ENCODE data around the gene WDR46. TPM values are rescaled to one million over a fixed set of nuclear protein-coding genes. Genes with fewer than 3 reads are reported as not detected.

Gene WDR46
- total and polyA plus RNA-seq, 2 experiments from 2014 or later: 71.4 to 104 TPM

DNA sequence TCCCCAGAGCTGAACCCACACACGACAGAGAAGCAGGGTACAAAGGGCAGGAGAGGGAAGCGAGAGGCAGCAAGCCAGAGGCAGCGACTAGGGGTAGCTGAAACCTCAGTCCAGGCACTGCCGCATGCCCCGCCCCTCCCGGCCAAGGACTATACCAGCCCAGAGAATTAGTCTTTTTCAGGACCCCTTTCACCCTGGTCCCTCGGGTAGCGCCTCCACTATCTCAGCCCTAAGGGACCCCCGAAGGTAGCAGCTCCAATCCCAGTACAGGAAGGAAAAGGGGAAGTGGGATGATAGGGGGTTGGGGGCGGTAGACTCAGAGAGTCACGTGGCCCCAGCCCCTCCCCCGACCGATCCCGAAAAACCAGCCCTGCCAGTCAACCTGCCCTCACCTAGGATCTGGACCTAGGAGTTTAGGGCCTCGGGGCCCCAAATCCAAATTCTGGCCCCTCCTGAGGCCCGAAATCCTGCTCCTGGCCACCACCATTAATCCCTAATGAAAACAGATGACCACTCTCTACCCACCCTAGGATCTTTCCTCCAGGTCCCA, 8.4 kb upstream of the WDR46 start:
- peak overlapping the region; percentile 97 for H3K4me3 Mint-ChIP-seq
- Histone ChIP-seq H3K4me3 (peak overlapping the region; percentile 100), H3K9me2 (ENCODE audit: insufficient read depth) (no peaks in the 10 kb centered on the region), H3F3A (replicated peaks; ENCODE audit: low read depth) (peaks cover 19% of the 10 kb centered on the region; the same call in 1 of the 2 replicates), H3K79me2 (replicated peaks; ENCODE audit: insufficient read depth) (peaks cover 29% of the 10 kb centered on the region), H4K20me1 (replicated peaks; ENCODE audit: insufficient read depth) (peaks cover 13% of the 10 kb centered on the region; the same call in 1 of the 2 replicates), H3K4me1 (ENCODE audit: insufficient read depth) (no peaks in the 10 kb centered on the region), H3K27ac (ENCODE audit: low read depth) (peak overlapping the region; percentile 78), H2AFZ (peak overlapping the region; percentile 93), H3K4me2 (peak overlapping the region; percentile 99), H3K27me3 (ENCODE audit: insufficient read depth) (no peaks in the 10 kb centered on the region), H3K36me3 (ENCODE audit: insufficient read depth) (no peaks in the 10 kb centered on the region)
- peak; percentile 61 for TF ChIP-seq POLR2AphosphoS5 (IDR thresholded peaks at IDR 0.05; ENCODE audit: low read depth)
- TF ChIP-seq, protein P1, sequence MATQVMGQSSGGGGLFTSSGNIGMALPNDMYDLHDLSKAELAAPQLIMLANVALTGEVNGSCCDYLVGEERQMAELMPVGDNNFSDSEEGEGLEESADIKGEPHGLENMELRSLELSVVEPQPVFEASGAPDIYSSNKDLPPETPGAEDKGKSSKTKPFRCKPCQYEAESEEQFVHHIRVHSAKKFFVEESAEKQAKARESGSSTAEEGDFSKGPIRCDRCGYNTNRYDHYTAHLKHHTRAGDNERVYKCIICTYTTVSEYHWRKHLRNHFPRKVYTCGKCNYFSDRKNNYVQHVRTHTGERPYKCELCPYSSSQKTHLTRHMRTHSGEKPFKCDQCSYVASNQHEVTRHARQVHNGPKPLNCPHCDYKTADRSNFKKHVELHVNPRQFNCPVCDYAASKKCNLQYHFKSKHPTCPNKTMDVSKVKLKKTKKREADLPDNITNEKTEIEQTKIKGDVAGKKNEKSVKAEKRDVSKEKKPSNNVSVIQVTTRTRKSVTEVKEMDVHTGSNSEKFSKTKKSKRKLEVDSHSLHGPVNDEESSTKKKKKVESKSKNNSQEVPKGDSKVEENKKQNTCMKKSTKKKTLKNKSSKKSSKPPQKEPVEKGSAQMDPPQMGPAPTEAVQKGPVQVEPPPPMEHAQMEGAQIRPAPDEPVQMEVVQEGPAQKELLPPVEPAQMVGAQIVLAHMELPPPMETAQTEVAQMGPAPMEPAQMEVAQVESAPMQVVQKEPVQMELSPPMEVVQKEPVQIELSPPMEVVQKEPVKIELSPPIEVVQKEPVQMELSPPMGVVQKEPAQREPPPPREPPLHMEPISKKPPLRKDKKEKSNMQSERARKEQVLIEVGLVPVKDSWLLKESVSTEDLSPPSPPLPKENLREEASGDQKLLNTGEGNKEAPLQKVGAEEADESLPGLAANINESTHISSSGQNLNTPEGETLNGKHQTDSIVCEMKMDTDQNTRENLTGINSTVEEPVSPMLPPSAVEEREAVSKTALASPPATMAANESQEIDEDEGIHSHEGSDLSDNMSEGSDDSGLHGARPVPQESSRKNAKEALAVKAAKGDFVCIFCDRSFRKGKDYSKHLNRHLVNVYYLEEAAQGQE (IDR thresholded peaks at IDR 0.05; ENCODE audit: unreplicated experiment): no peak
- peak overlapping the region; percentile 98 for H3K27ac Mint-ChIP-seq
- DNase-seq (ENCODE audit: low spot score) (peak; percentile 90), ATAC-seq (peak; percentile 53)
- H3K9me3 Mint-ChIP-seq: no peaks in the 10 kb centered on the region
- H3K4me1 Mint-ChIP-seq: peaks cover 25% of the 10 kb centered on the region
- H3K36me3 Mint-ChIP-seq (ENCODE audit: low read depth): peaks cover 25% of the 10 kb centered on the region
- peaks cover 23% of the 10 kb centered on the region for H3K27me3 Mint-ChIP-seq (ENCODE audit: insufficient read depth, low read depth, poor library complexity)

DNA sequence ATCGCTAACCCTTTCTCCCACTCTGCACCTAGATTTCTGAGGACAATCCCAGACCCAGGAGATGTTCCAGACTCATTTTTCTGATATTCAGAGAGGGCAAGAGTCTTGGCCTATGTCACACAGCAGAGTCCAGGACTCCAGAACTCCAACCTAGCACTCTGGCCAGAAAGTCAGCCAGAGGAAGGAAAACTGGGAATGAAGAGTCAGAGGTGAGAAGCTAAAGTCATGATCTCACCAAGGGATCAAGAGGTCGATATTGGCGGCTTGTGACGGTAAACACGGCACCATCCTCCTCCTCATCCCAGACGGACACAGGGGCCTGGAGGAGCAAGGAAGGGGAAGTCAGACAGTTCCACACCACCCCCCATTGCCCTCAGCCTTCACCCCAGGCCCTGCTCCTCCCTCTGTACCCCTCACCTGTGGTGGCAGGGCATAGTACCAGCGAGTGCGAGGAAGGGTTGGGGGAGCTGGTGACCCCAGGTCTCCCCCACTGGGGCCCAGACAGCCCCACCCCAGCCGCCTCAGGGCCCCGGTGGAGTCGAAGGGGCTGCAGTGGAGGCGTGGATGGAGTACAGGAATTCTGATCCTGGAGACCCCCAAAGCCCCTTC, 7.9 kb upstream of the WDR46 start:
- Histone ChIP-seq H3K36me3 (ENCODE audit: insufficient read depth) (no peaks in the 10 kb centered on the region), H3K4me2 (peak overlapping the region; percentile 99), H3K27ac (ENCODE audit: low read depth) (peak overlapping the region; percentile 78), H3K9me2 (ENCODE audit: insufficient read depth) (no peaks in the 10 kb centered on the region), H3K4me3 (peak overlapping the region; percentile 100), H3F3A (replicated peaks; ENCODE audit: low read depth) (peaks cover 19% of the 10 kb centered on the region; the same call in 1 of the 2 replicates), H3K79me2 (replicated peaks; ENCODE audit: insufficient read depth) (peaks cover 23% of the 10 kb centered on the region), H3K4me1 (ENCODE audit: insufficient read depth) (no peaks in the 10 kb centered on the region), H2AFZ (no peak overlapping the region), H4K20me1 (replicated peaks; ENCODE audit: insufficient read depth) (peaks cover 13% of the 10 kb centered on the region; the same call in 1 of the 2 replicates), H3K27me3 (ENCODE audit: insufficient read depth) (no peaks in the 10 kb centered on the region)
- peaks cover 23% of the 10 kb centered on the region for H3K27me3 Mint-ChIP-seq (ENCODE audit: insufficient read depth, low read depth, poor library complexity)
- no peak for DNase-seq (ENCODE audit: low spot score)
- no peaks in the 10 kb centered on the region for H3K9me3 Mint-ChIP-seq
- H3K4me3 Mint-ChIP-seq: peak overlapping the region; percentile 97
- H3K27ac Mint-ChIP-seq: peak overlapping the region; percentile 98; the same call in 1 of the 2 replicates
- no peak for ATAC-seq
- H3K36me3 Mint-ChIP-seq (ENCODE audit: low read depth): peaks cover 31% of the 10 kb centered on the region
- peaks cover 25% of the 10 kb centered on the region for H3K4me1 Mint-ChIP-seq
- no peak for TF ChIP-seq NANOG (IDR thresholded peaks at IDR 0.05; ENCODE audit: borderline replicate concordance)
- TF ChIP-seq, protein P2, sequence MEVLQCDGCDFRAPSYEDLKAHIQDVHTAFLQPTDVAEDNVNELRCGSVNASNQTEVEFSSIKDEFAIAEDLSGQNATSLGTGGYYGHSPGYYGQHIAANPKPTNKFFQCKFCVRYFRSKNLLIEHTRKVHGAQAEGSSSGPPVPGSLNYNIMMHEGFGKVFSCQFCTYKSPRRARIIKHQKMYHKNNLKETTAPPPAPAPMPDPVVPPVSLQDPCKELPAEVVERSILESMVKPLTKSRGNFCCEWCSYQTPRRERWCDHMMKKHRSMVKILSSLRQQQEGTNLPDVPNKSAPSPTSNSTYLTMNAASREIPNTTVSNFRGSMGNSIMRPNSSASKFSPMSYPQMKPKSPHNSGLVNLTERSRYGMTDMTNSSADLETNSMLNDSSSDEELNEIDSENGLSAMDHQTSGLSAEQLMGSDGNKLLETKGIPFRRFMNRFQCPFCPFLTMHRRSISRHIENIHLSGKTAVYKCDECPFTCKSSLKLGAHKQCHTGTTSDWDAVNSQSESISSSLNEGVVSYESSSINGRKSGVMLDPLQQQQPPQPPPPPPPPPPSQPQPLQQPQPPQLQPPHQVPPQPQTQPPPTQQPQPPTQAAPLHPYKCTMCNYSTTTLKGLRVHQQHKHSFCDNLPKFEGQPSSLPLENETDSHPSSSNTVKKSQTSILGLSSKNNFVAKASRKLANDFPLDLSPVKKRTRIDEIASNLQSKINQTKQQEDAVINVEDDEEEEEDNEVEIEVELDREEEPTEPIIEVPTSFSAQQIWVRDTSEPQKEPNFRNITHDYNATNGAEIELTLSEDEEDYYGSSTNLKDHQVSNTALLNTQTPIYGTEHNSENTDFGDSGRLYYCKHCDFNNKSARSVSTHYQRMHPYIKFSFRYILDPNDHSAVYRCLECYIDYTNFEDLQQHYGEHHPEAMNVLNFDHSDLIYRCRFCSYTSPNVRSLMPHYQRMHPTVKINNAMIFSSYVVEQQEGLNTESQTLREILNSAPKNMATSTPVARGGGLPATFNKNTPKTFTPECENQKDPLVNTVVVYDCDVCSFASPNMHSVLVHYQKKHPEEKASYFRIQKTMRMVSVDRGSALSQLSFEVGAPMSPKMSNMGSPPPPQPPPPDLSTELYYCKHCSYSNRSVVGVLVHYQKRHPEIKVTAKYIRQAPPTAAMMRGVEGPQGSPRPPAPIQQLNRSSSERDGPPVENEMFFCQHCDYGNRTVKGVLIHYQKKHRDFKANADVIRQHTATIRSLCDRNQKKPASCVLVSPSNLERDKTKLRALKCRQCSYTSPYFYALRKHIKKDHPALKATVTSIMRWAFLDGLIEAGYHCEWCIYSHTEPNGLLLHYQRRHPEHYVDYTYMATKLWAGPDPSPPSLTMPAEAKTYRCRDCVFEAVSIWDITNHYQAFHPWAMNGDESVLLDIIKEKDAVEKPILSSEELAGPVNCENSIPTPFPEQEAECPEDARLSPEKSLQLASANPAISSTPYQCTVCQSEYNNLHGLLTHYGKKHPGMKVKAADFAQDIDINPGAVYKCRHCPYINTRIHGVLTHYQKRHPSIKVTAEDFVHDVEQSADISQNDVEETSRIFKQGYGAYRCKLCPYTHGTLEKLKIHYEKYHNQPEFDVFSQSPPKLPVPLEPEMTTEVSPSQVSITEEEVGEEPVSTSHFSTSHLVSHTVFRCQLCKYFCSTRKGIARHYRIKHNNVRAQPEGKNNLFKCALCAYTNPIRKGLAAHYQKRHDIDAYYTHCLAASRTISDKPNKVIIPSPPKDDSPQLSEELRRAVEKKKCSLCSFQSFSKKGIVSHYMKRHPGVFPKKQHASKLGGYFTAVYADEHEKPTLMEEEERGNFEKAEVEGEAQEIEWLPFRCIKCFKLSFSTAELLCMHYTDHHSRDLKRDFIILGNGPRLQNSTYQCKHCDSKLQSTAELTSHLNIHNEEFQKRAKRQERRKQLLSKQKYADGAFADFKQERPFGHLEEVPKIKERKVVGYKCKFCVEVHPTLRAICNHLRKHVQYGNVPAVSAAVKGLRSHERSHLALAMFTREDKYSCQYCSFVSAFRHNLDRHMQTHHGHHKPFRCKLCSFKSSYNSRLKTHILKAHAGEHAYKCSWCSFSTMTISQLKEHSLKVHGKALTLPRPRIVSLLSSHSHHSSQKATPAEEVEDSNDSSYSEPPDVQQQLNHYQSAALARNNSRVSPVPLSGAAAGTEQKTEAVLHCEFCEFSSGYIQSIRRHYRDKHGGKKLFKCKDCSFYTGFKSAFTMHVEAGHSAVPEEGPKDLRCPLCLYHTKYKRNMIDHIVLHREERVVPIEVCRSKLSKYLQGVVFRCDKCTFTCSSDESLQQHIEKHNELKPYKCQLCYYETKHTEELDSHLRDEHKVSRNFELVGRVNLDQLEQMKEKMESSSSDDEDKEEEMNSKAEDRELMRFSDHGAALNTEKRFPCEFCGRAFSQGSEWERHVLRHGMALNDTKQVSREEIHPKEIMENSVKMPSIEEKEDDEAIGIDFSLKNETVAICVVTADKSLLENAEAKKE (CRISPR knock-in tag; IDR thresholded peaks at IDR 0.05): no peak
- TF ChIP-seq CREB1 (CRISPR knock-in tag; IDR thresholded peaks at IDR 0.05; ENCODE audit: low read depth): no peak
- TF ChIP-seq POLR2AphosphoS5 (IDR thresholded peaks at IDR 0.05; ENCODE audit: low read depth): no peak
- TF ChIP-seq JUNB (IDR thresholded peaks at IDR 0.05; ENCODE audit: unreplicated experiment): no peak
- TF ChIP-seq, protein P3, sequence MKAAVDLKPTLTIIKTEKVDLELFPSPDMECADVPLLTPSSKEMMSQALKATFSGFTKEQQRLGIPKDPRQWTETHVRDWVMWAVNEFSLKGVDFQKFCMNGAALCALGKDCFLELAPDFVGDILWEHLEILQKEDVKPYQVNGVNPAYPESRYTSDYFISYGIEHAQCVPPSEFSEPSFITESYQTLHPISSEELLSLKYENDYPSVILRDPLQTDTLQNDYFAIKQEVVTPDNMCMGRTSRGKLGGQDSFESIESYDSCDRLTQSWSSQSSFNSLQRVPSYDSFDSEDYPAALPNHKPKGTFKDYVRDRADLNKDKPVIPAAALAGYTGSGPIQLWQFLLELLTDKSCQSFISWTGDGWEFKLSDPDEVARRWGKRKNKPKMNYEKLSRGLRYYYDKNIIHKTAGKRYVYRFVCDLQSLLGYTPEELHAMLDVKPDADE (IDR thresholded peaks at IDR 0.05): no peak
